Thoracic aorta (tissue), 2 donors: ENCODE results near the gene ARPC2. TPM values are rescaled to one million over a fixed set of nuclear protein-coding genes. Genes with fewer than 3 reads are reported as not detected.

ENCODE experiments used
- ATAC-seq: fragments of 150-250 bp; one replicate; pipeline ENCODE4 v1.8.0; 2017; ENCODE audit warnings: low read depth; ENCODE audit not compliant: insufficient number of reproducible peaks, low FRiP score
- DNase-seq: peaks from one replicate; pipeline ENCODE4 v3.0.0-alpha.2; 2020; ENCODE audit warnings: low spot score
- H3K27ac ChIP-seq, 2 donors: fragments of 200-600 bp; sonication (generic); 1 replicate in 1 of 2; 2 replicates in 1 of 2; pipeline ENCODE4 v1.5.1; 2016; ENCODE audit warnings: mild to moderate bottlenecking in 2 of 2, moderate library complexity in 2 of 2
- H3K27me3 ChIP-seq: fragments of 200-600 bp; sonication (generic); replicated peaks from 2 replicates; pipeline ENCODE4 v1.6.0; 2016; ENCODE audit warnings: mild to moderate bottlenecking; ENCODE audit not compliant: insufficient read depth
- H3K36me3 ChIP-seq: fragments of 200-600 bp; sonication (generic); one replicate; pipeline ENCODE4 v1.5.1; 2016
- H3K4me1 ChIP-seq, 2 donors: fragments of 200-600 bp; sonication (generic); 1 replicate in 1 of 2; 2 replicates in 1 of 2; pipeline versions ENCODE4 v1.5.1 to v1.6.0; 2016; ENCODE audit warnings: low read depth in 2 of 2, mild to moderate bottlenecking in 1 of 2; ENCODE audit not compliant: control insufficient read depth in 1 of 2
- H3K4me3 ChIP-seq: fragments of 200-600 bp; sonication (generic); 2 replicates; pipeline ENCODE4 v1.5.1; 2016; ENCODE audit warnings: mild to moderate bottlenecking
- H3K9me3 ChIP-seq: fragments of 200-600 bp; sonication (generic); 2 replicates; pipeline ENCODE4 v1.5.1; 2016
- CTCF ChIP-seq: fragments of 200-600 bp; sonication (generic); IDR thresholded peaks from one replicate; pipeline ENCODE4 v1.5.1; 2019; ENCODE audit warnings: antibody characterized with exemption
- total RNA-seq, 2 donors: library from RNA; depleted of rRNA; stranded (reverse); fragments of >200 nt; gene quantifications; one replicate each; pipeline versions ENCODE4 v1.1.0 to v1.2.3, GENCODE V29; 2016

ARPC2 gene
- total RNA-seq, 2 donors from 2014 or later = 378 to 469 TPM

- ATAC-seq (no peak), DNase-seq (no peak)
- H3K27me3 ChIP-seq = no peaks in the 10 kb centered on the region
- H3K36me3 ChIP-seq = peaks cover 21% of the 10 kb centered on the region
- peaks cover 39 to 65% of the 10 kb centered on the region in 2 donors for H3K4me1 ChIP-seq
- H3K4me3 ChIP-seq = peak overlapping the region; percentile 6
- H3K9me3 ChIP-seq = no peaks in the 10 kb centered on the region
- H3K27ac ChIP-seq = peak overlapping the region; percentile 88 to 95
- TF ChIP-seq CTCF = no peak
Measured at GRCh38 chr2:218229851-218230250, 12.9 kb downstream of the ARPC2 start.

DNA sequence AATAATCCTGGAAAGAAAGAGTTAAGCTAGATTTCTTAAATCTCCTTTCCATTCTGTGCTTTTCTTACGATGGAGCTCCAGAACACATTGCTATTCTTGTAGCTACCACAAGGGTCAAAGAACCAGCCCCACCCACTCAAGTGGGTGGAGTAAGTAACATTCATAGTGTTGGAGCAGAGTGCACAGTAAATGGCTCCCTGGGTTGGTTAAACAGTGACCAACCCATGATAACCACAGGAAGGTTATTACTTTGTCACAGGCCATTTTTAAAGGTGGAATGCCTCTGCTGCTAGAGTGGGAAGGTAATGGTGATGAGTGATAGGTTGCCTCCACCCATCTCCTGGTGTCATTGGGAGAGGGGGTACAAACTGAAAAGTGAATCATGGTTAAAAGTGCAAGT lies 13.9 kb downstream of the ARPC2 start:
- peak; percentile 24 for TF ChIP-seq CTCF
- peaks cover 36 to 63% of the 10 kb centered on the region in 2 donors for H3K4me1 ChIP-seq
- peaks cover 26% of the 10 kb centered on the region for H3K36me3 ChIP-seq
- H3K4me3 ChIP-seq = no peak overlapping the region
- H3K27me3 ChIP-seq = no peaks in the 10 kb centered on the region
- DNase-seq (no peak), ATAC-seq (no peak)
- H3K9me3 ChIP-seq = no peaks in the 10 kb centered on the region
- H3K27ac ChIP-seq = peak overlapping the region; percentile 88 to 95

GRCh38 chr2:218233543-218233942 lies 16.6 kb downstream of the ARPC2 start:
- H3K9me3 ChIP-seq = no peaks in the 10 kb centered on the region
- ATAC-seq = no peak
- TF ChIP-seq CTCF = no peak
- no peak for DNase-seq
- H3K27me3 ChIP-seq = no peaks in the 10 kb centered on the region
- no peak overlapping the region for H3K4me3 ChIP-seq
- H3K27ac ChIP-seq = no peak overlapping the region
- peaks cover 25 to 45% of the 10 kb centered on the region in 2 donors for H3K4me1 ChIP-seq
- H3K36me3 ChIP-seq = peaks cover 36% of the 10 kb centered on the region

DNA sequence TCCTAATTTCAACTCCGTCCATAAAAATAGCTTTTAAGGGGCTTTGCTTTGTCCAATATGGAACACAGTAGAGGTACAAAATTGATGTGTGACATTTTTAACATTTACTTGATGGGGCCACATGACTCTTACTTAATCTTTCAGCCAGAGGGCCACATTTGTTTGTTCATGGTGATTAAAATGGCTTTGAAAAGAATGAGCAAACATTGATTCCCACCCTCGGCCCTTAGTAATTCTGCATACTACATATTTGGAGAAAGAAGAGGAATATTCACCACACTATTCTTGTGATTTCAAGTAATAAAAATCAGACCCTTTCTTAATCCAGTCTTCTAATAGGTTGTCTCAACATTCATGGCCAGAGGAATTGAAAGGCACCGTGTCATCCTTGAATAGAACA lies 17.5 kb downstream of the ARPC2 start:
- H3K9me3 ChIP-seq = no peaks in the 10 kb centered on the region
- H3K27ac ChIP-seq = peak overlapping the region in 1 of 2 donors; percentile 20
- no peaks in the 10 kb centered on the region for H3K27me3 ChIP-seq
- no peak overlapping the region for H3K4me3 ChIP-seq
- TF ChIP-seq CTCF = no peak
- peaks cover 46% of the 10 kb centered on the region for H3K36me3 ChIP-seq
- ATAC-seq = no peak
- no peak for DNase-seq
- H3K4me1 ChIP-seq = peaks cover 18 to 37% of the 10 kb centered on the region in 2 donors

- TF ChIP-seq CTCF = no peak
- DNase-seq (no peak), ATAC-seq (no peak)
- no peaks in the 10 kb centered on the region for H3K27me3 ChIP-seq
- no peak overlapping the region for H3K4me3 ChIP-seq
- peak overlapping the region in 1 of 2 donors; percentile 20 for H3K27ac ChIP-seq
- peaks cover 13 to 32% of the 10 kb centered on the region in 2 donors for H3K4me1 ChIP-seq
- no peaks in the 10 kb centered on the region for H3K9me3 ChIP-seq
- H3K36me3 ChIP-seq = peaks cover 51% of the 10 kb centered on the region
Measured at GRCh38 chr2:218235017-218235416, 18.0 kb downstream of the ARPC2 start.
